ENCODE results near the gene ELP5.

The ELP5 gene

GRCh38 chr17:7292194-7292593 lies 40.2 kb downstream of the ELP5 start:
- peak overlapping the region; percentile 26 for H3K27ac ChIP-seq (ENCODE audit: low read depth, low read length)
- H3K4me1 ChIP-seq (ENCODE audit: control insufficient read depth, insufficient read depth, low read length): peaks cover 31% of the 10 kb centered on the region
- peaks cover 6% of the 10 kb centered on the region for H3K27me3 ChIP-seq (ENCODE audit: control insufficient read depth, insufficient read depth, low read length)
- H3K9ac ChIP-seq (ENCODE audit: low read length): no peak overlapping the region
- H3K4me3 ChIP-seq (ENCODE audit: low read length): no peak overlapping the region
- peaks cover 2% of the 10 kb centered on the region for H3K36me3 ChIP-seq (ENCODE audit: control insufficient read depth, insufficient read depth, low read length)

GRCh38 chr17:7292729-7293128 lies 40.7 kb downstream of the ELP5 start:
- Histone ChIP-seq H3K36me3 (ENCODE audit: control insufficient read depth, insufficient read depth, low read length) (peaks cover under 1% of the 10 kb centered on the region), H3K27me3 (ENCODE audit: control insufficient read depth, insufficient read depth, low read length) (peaks cover 6% of the 10 kb centered on the region), H3K4me1 (ENCODE audit: control insufficient read depth, insufficient read depth, low read length) (peaks cover 31% of the 10 kb centered on the region), H3K4me3 (ENCODE audit: low read length) (no peak overlapping the region), H3K27ac (ENCODE audit: low read depth, low read length) (peak overlapping the region; percentile 26), H3K9ac (ENCODE audit: low read length) (no peak overlapping the region)

GRCh38 chr17:7293159-7293558 lies 41.1 kb downstream of the ELP5 start:
- Histone ChIP-seq H3K36me3 (ENCODE audit: control insufficient read depth, insufficient read depth, low read length) (no peaks in the 10 kb centered on the region), H3K27ac (ENCODE audit: low read depth, low read length) (no peak overlapping the region), H3K4me1 (ENCODE audit: control insufficient read depth, insufficient read depth, low read length) (peaks cover 31% of the 10 kb centered on the region), H3K27me3 (ENCODE audit: control insufficient read depth, insufficient read depth, low read length) (peaks cover 6% of the 10 kb centered on the region), H3K4me3 (ENCODE audit: low read length) (no peak overlapping the region), H3K9ac (ENCODE audit: low read length) (no peak overlapping the region)

GRCh38 chr17:7293816-7294613 lies 42.0 kb downstream of the ELP5 start:
- Histone ChIP-seq H3K9ac (ENCODE audit: low read length) (no peak overlapping the region), H3K27ac (ENCODE audit: low read depth, low read length) (no peak overlapping the region), H3K36me3 (ENCODE audit: control insufficient read depth, insufficient read depth, low read length) (no peaks in the 10 kb centered on the region), H3K4me1 (ENCODE audit: control insufficient read depth, insufficient read depth, low read length) (peaks cover 31% of the 10 kb centered on the region), H3K27me3 (ENCODE audit: control insufficient read depth, insufficient read depth, low read length) (peaks cover 6% of the 10 kb centered on the region), H3K4me3 (ENCODE audit: low read length) (peak overlapping the region; percentile 32)

DNA sequence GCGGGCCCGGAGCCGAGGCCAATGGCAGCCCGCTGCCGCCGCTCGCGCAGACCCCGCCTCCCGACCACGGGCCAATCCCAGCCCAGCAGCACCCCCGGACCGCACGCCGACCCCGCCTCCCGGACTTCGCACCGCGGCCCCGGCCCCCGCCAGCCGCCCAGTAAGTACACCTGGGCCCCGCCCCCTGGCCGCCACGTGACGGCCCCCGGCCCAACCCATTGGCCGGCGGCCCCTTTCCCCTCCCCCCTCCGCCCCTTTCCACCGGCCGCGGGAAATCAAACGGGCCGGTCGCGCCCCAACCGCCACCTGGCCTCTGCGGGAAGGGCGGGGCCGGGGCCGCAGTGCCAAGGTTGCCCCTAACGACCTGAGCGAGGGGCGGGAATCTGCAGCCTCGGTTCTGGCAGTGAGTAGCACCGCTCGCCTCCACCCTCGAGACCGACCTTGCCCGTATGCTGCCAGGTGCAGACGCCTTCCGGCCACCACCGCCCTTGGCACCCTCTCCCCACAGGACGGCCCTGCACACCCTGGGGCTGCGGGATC lies 42.7 kb downstream of the ELP5 start, which contains the start of gene YBX2:
YBX2 (minus strand) TSS at position 26 of the 540 bp plus-strand sequence. CDS start 139 bp downstream, outside the sequence.
- peak within 1 kb of the TSS; percentile 61 for H3K4me3 ChIP-seq (ENCODE audit: low read length)
- H3K4me1 ChIP-seq (ENCODE audit: control insufficient read depth, insufficient read depth, low read length): peaks cover 31% of the 10 kb centered on the region

GRCh38 chr17:7295230-7296180 lies 43.5 kb downstream of the ELP5 start:
- peak overlapping the region; percentile 61 for H3K4me3 ChIP-seq (ENCODE audit: low read length)
- H3K36me3 ChIP-seq (ENCODE audit: control insufficient read depth, insufficient read depth, low read length): no peaks in the 10 kb centered on the region
- peaks cover 31% of the 10 kb centered on the region for H3K4me1 ChIP-seq (ENCODE audit: control insufficient read depth, insufficient read depth, low read length)
- peak overlapping the region; percentile 53 for H3K27ac ChIP-seq (ENCODE audit: low read depth, low read length)
- no peak overlapping the region for H3K9ac ChIP-seq (ENCODE audit: low read length)
- peaks cover 6% of the 10 kb centered on the region for H3K27me3 ChIP-seq (ENCODE audit: control insufficient read depth, insufficient read depth, low read length)

More for the DNA sequence above, 42.7 kb downstream of the ELP5 start, which contains the start of gene YBX2:
- Histone ChIP-seq H3K36me3 (ENCODE audit: control insufficient read depth, insufficient read depth, low read length) (no peaks in the 10 kb centered on the region), H3K27me3 (ENCODE audit: control insufficient read depth, insufficient read depth, low read length) (peaks cover 6% of the 10 kb centered on the region), H3K9ac (ENCODE audit: low read length) (no peak within 1 kb of the TSS), H3K27ac (ENCODE audit: low read depth, low read length) (peak within 1 kb of the TSS; percentile 31)

DNA sequence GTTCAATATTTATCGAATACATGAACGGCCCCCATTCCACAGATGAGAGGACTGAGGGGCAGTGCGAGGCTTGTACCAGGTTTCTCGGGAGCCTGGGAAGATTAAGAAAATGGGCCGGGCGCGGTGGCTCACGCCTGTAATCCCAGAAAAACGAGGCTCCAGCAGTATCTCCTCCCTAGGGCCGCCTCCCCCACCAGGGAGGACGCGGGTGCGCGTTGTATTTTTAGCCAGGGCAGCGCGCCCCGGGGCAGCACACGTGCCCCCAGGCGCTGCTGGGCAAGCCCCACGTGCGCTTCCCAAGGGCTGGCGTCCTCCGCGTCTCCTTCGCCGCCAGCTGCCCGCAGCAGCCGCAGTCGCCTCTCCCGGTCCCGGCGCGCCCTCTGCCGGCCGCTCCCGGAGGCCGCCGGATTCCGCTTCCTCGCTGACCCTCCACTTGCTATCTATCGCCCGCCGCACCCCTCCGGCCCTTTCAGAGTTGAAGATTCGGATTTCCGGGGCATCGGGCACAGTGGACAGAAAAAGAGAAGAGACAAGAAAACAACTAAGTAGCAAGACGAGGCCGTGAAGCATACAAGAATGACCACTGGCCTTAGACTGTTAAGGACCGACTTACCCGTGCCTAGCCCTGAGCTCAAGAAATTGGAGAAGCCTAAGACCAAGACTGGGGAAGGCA lies 44.3 kb downstream of the ELP5 start:
- peak overlapping the region; percentile 39 for H3K4me3 ChIP-seq (ENCODE audit: low read length)
- peaks cover 4% of the 10 kb centered on the region for H3K27me3 ChIP-seq (ENCODE audit: control insufficient read depth, insufficient read depth, low read length)

GRCh38 chr17:7304179-7304578 lies 52.2 kb downstream of the ELP5 start:
- Histone ChIP-seq H3K27ac (ENCODE audit: low read depth, low read length) (no peak overlapping the region), H3K4me3 (ENCODE audit: low read length) (no peak overlapping the region), H3K27me3 (ENCODE audit: control insufficient read depth, insufficient read depth, low read length) (no peaks in the 10 kb centered on the region), H3K36me3 (ENCODE audit: control insufficient read depth, insufficient read depth, low read length) (no peaks in the 10 kb centered on the region), H3K4me1 (ENCODE audit: control insufficient read depth, insufficient read depth, low read length) (peaks cover 6% of the 10 kb centered on the region), H3K9ac (ENCODE audit: low read length) (no peak overlapping the region)

More for the DNA sequence above, 44.3 kb downstream of the ELP5 start:
- peak overlapping the region; percentile 53 for H3K27ac ChIP-seq (ENCODE audit: low read depth, low read length)
- peak overlapping the region; percentile 10 for H3K9ac ChIP-seq (ENCODE audit: low read length)
- no peaks in the 10 kb centered on the region for H3K36me3 ChIP-seq (ENCODE audit: control insufficient read depth, insufficient read depth, low read length)
- peaks cover 31% of the 10 kb centered on the region for H3K4me1 ChIP-seq (ENCODE audit: control insufficient read depth, insufficient read depth, low read length)

GRCh38 chr17:7306911-7307685 lies 55.1 kb downstream of the ELP5 start, which contains the start of gene EIF5A:
EIF5A (plus strand) TSS chr17:7307628; CDS start chr17:7309636, 2,008 bp downstream.
- peak within 1 kb of the TSS; percentile 97 for H3K27ac ChIP-seq (ENCODE audit: low read depth, low read length)
- peak within 1 kb of the TSS; percentile 71 for H3K9ac ChIP-seq (ENCODE audit: low read length)
- H3K27me3 ChIP-seq (ENCODE audit: control insufficient read depth, insufficient read depth, low read length): no peaks in the 10 kb centered on the region
- H3K4me3 ChIP-seq (ENCODE audit: low read length): peak within 1 kb of the TSS; percentile 77
- peaks cover 11% of the 10 kb centered on the region for H3K4me1 ChIP-seq (ENCODE audit: control insufficient read depth, insufficient read depth, low read length)
- peaks cover 18% of the 10 kb centered on the region for H3K36me3 ChIP-seq (ENCODE audit: control insufficient read depth, insufficient read depth, low read length)

DNA sequence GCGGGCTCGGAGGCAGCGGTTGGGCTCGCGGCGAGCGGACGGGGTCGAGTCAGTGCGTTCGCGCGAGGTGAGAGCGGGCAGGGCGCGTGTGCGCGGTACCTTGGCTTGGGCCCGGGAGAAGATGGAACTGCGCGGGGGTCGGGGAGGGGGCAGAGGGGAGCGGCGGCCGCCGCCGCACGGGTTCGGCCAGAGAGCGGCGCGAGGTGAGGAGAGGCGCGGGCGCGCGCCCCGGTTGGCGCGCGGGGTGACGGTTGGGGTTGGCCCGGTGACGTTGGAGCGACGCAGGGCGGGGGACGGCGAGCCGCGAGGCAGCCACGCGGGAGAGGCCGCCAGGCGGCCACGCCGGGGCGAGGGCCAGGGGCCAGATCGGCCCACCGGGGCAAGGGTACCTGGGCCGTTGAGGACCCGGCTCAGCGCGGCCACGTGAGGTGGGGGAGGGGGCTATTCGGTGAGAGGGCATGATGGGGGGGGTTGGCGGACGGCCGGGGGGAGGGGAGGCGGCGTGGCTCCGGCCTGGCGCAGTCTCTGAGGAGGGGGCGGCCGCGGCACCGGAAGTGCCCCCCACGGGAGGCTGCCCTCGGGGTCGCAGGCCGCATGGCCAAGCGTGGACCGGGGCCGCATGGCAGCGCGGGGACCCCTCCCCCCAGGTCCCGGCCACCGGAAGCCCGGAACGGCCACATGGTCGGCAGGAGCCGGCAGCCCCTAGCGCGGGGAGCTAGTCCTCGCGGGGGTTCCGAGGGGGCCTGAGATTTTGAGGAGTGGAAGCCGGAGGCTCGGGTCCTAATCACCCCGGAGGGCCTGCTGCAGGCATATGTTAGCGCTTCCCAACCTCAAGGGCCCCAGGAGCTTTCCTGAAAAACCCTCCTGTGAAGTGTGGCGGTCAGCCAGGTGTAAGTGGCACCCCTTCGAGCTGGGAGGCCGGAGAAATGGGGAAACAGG lies 55.9 kb downstream of the ELP5 start:
- H3K27me3 ChIP-seq (ENCODE audit: control insufficient read depth, insufficient read depth, low read length): no peaks in the 10 kb centered on the region
- peak overlapping the region; percentile 77 for H3K4me3 ChIP-seq (ENCODE audit: low read length)
- peak overlapping the region; percentile 71 for H3K9ac ChIP-seq (ENCODE audit: low read length)
- peaks cover 11% of the 10 kb centered on the region for H3K4me1 ChIP-seq (ENCODE audit: control insufficient read depth, insufficient read depth, low read length)
- peak overlapping the region; percentile 97 for H3K27ac ChIP-seq (ENCODE audit: low read depth, low read length)
- peaks cover 26% of the 10 kb centered on the region for H3K36me3 ChIP-seq (ENCODE audit: control insufficient read depth, insufficient read depth, low read length)

Data from rectal smooth muscle tissue (tissue), 1 donor.